ENCODE results near the gene SLC6A8.
A peak's percentile ranks its signal among the peaks of the same experiment; 100 is the strongest.

Gene SLC6A8

DNA sequence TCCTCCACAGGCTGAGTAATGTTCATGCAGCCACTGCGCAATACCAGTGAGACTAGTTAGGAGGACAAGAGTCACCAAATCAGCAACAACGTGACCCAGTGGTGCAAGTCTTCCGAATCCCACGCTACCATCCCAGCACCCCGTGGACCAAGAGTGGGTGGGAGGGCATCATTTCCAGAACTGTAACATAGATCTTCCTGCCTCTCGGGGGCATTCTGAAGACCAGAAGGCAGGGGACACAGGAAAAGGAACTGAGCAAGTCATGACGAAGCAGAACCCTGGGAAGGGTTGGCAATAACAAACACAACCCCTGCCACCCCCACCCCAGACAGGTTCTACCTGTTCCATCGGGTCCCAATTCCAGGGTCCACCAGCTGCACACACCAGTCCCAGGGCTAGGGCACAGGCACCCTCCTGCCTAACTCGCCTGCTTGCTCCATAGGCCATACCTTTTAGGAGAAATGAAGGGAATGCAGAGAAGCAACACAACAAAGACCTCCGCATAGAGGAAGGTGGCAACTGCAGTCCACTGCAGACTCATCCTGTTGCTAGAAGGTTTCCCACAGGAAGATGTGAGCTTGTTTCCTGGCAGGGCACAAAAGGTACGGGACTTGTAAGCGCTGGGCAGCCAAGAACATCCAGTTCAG lies 35.1 kb downstream of the SLC6A8 start:
- H3K27ac ChIP-seq: peak overlapping the region; percentile 70
- in situ Hi-C loops (cut with HindIII; ENCODE audit: low pct_ligation_motif_present, low sequenced_read_pairs): no loop called here
- H3K4me3 ChIP-seq (ENCODE audit: low read depth, low read length): peak overlapping the region; percentile 65
- no peak for TF ChIP-seq CTCF (IDR thresholded peaks at IDR 0.05; ENCODE audit: low read depth, low read length, missing control alignments)
- DNase-seq: no peak
- H3K36me3 ChIP-seq (replicated peaks): peaks cover 14% of the 10 kb centered on the region
- no peaks in the 10 kb centered on the region for H3K27me3 ChIP-seq (replicated peaks)

DNA sequence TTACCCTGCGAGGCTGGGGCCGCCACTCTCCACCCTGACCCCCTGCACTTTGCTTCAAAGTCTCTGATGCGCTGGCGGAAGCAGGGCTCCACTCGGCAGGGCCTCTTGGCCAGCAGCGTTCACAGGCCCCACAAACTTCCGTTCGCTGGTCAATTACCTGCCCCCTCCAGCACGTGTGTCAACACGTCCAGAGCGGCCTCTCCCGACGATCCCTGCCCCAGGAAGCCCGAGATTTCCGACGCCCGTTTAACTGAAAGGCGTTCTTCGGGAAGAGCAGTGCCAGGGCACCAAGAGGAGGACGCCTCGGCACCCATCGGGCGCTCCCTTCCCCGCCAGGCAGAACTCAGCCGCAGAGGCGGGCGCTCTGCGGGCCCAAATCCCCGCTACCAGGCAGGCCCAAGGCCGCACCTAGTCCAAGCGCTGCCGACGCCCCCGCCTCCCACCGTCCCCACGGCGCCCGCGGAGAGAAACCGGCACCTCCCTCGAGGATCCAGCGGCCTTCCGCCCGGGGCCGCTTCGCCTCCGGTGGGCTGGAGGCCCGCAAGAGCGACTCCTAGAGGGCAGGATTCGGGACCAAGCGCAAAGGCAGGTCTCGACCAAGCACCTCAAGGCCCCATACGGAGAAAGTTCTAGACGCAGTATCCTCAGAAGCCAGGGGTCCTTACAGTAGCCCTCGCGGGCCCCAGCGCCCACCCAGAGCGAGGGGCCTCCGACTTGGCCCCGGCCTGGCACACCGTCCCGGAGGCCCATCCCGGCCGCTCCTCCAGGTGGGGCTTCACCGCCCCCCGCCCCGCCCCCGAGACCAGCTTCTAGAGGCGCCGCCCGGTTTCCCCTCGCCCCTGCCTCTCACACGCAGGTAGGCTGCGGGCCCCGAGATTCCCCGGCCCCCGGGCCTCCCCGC lies 35.9 kb downstream of the SLC6A8 start:
- in situ Hi-C loops (cut with HindIII; ENCODE audit: low pct_ligation_motif_present, low sequenced_read_pairs): no loop called here
- DNase-seq: peak; percentile 13
- peak; percentile 63 for TF ChIP-seq CTCF (IDR thresholded peaks at IDR 0.05; ENCODE audit: low read depth, low read length, missing control alignments)
- H3K4me3 ChIP-seq (ENCODE audit: low read depth, low read length): peak overlapping the region; percentile 65
- no peaks in the 10 kb centered on the region for H3K27me3 ChIP-seq (replicated peaks)
- H3K27ac ChIP-seq: peak overlapping the region; percentile 70
- peaks cover 14% of the 10 kb centered on the region for H3K36me3 ChIP-seq (replicated peaks)

- peak within 1 kb of the TSS; percentile 65 for H3K4me3 ChIP-seq (ENCODE audit: low read depth, low read length)
- peak; percentile 62 for DNase-seq
- peak within 1 kb of the TSS; percentile 70 for H3K27ac ChIP-seq
- in situ Hi-C loops (cut with HindIII; ENCODE audit: low pct_ligation_motif_present, low sequenced_read_pairs): no loop called here
- TF ChIP-seq CTCF (IDR thresholded peaks at IDR 0.05; ENCODE audit: low read depth, low read length, missing control alignments): no peak
- peaks cover 8% of the 10 kb centered on the region for H3K36me3 ChIP-seq (replicated peaks)
- H3K27me3 ChIP-seq (replicated peaks): no peaks in the 10 kb centered on the region
These were observed 36.7 kb downstream of the SLC6A8 start, which contains the start of the genes ABCD1 and BCAP31 for GRCh38 chrX:153724252-153725038. ABCD1 (plus strand) TSS chrX:153724856; CDS start chrX:153725267, 411 bp downstream. BCAP31 (minus strand) TSS chrX:153724387; CDS start chrX:153723244, 1,143 bp downstream.

- Histone ChIP-seq H3K4me3 (ENCODE audit: low read depth, low read length) (peak overlapping the region; percentile 43), H3K27ac (peak overlapping the region; percentile 70), H3K27me3 (replicated peaks) (no peaks in the 10 kb centered on the region), H3K36me3 (replicated peaks) (peaks cover 6% of the 10 kb centered on the region)
- DNase-seq: no peak
- no peak for TF ChIP-seq CTCF (IDR thresholded peaks at IDR 0.05; ENCODE audit: low read depth, low read length, missing control alignments)
- in situ Hi-C loops (cut with HindIII; ENCODE audit: low pct_ligation_motif_present, low sequenced_read_pairs): no loop called here
These were observed 37.5 kb downstream of the SLC6A8 start for GRCh38 chrX:153725039-153725831.

DNA sequence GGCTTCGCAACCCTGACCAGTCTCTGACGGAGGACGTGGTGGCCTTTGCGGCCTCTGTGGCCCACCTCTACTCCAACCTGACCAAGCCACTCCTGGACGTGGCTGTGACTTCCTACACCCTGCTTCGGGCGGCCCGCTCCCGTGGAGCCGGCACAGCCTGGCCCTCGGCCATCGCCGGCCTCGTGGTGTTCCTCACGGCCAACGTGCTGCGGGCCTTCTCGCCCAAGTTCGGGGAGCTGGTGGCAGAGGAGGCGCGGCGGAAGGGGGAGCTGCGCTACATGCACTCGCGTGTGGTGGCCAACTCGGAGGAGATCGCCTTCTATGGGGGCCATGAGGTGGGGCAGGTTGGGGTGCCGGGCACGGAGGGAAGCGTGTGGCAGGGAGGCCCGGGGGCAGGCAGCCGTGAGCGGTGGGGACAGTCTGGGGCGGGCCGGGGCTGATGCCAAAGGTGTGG lies 38.1 kb downstream of the SLC6A8 start:
- in situ Hi-C loops (cut with HindIII; ENCODE audit: low pct_ligation_motif_present, low sequenced_read_pairs): no loop called here
- no peak overlapping the region for H3K27ac ChIP-seq
- DNase-seq: no peak
- TF ChIP-seq CTCF (IDR thresholded peaks at IDR 0.05; ENCODE audit: low read depth, low read length, missing control alignments): no peak
- no peaks in the 10 kb centered on the region for H3K27me3 ChIP-seq (replicated peaks)
- H3K4me3 ChIP-seq (ENCODE audit: low read depth, low read length): no peak overlapping the region
- peaks cover 2% of the 10 kb centered on the region for H3K36me3 ChIP-seq (replicated peaks)
